B cell (primary cell): ENCODE measurements around the gene TMSB15A.
"Not testable (repeated sequence)": the region's sequence is repeated elsewhere in the genome, so short reads cannot be mapped to it uniquely, and the experiment has no call there.

Source experiments
- CTCF ChIP-seq: fragments of 200-600 bp; IDR thresholded peaks from one replicate; pipeline ENCODE4 v1.8.0; 2022; ENCODE audit warnings: antibody characterized with exemption, mild to moderate bottlenecking
- EZH2 ChIP-seq: IDR thresholded peaks from 2 replicates; pipeline ENCODE4 v1.6.1; 2012; ENCODE audit warnings: borderline replicate concordance, low read depth, mild to moderate bottlenecking, moderate library complexity, low read length; ENCODE audit not compliant: insufficient read depth, poor library complexity, severe bottlenecking

GRCh38 chrX:102470215-102470614 lies 46.3 kb downstream of the TMSB15A start:
- not testable (repeated sequence) for TF ChIP-seq CTCF, EZH2
